B cell (primary cell): Measurements from ENCODE around the gene ANKS6. TPM values are rescaled to one million over a fixed set of nuclear protein-coding genes. Genes with fewer than 3 reads are reported as not detected.

Experiments
- ATAC-seq: fragments of 200-7000 bp; cut with Tn5 transposase; one replicate; pipeline ENCODE4 v1.10.0; 2021; ENCODE audit warnings: low read depth, mild to moderate bottlenecking, moderate number of reproducible peaks, moderate library complexity
- CTCF ChIA-PET: fragments of 350-600 bp; sonication (Branson Sonifier 250); formaldehyde crosslinking; loops from one replicate; lab custom pipeline; 2021; ENCODE audit warnings: antibody characterized with exemption, inconsistent platforms; lab: Charles Lee
- POLR2A ChIA-PET: fragments of 350-600 bp; sonication (Branson Sonifier 250); formaldehyde crosslinking; loops from one replicate; lab custom pipeline; 2021; ENCODE audit warnings: antibody characterized with exemption; lab: Charles Lee
- DNase-seq: peaks from one replicate; pipeline ENCODE4 v3.0.0; 2013
- H2AFZ ChIP-seq: 2 replicates; pipeline ENCODE4 v1.6.1; 2012; ENCODE audit warnings: mild to moderate bottlenecking, low read depth, low read length; ENCODE audit not compliant: insufficient read depth, poor library complexity, severe bottlenecking
- H3K27ac ChIP-seq, 2 donors: 1 replicate in 1 of 2; 2 replicates in 1 of 2; pipeline ENCODE4 v1.5.1; 2012 to 2013; ENCODE audit warnings: low read length in 2 of 2, mild to moderate bottlenecking in 2 of 2, moderate library complexity in 1 of 2
- H3K27me3 ChIP-seq, 4 experiments: fragments of 200-600 bp in 1 of 4; sonication (generic) in 1 of 4; replicated peaks in 1 of 4; 1 replicate in 2 of 4; 2 replicates in 2 of 4; pipeline versions ENCODE4 v1.6.1 to v1.7.0; 2013 to 2016; ENCODE audit warnings: low read length in 3 of 4, mild to moderate bottlenecking in 2 of 4, mixed read lengths in 1 of 4, moderate library complexity in 1 of 4; ENCODE audit not compliant: insufficient read depth in 4 of 4, control insufficient read depth in 3 of 4; ENCODE audit errors: control extremely low read depth in 1 of 4
- H3K36me3 ChIP-seq, 2 experiments: replicated peaks in 1 of 2; 1 replicate in 1 of 2; 2 replicates in 1 of 2; pipeline versions ENCODE4 v1.6.1 to v1.7.1; 2013; ENCODE audit warnings: low read length in 1 of 2; ENCODE audit not compliant: insufficient read depth in 2 of 2, control insufficient read depth in 1 of 2; ENCODE audit errors: control extremely low read depth in 1 of 2, extremely low read depth in 1 of 2
- H3K4me1 ChIP-seq, 2 donors: fragments of 200-600 bp in 1 of 2; sonication (generic) in 1 of 2; 1 replicate in 1 of 2; 2 replicates in 1 of 2; pipeline versions ENCODE4 v1.5.1 to v1.6.1; 2013 to 2017; ENCODE audit warnings: low read length in 2 of 2; ENCODE audit not compliant: control insufficient read depth in 2 of 2, insufficient read depth in 2 of 2
- H3K4me2 ChIP-seq: replicated peaks from 2 replicates; pipeline ENCODE3; 2012; ENCODE audit warnings: mild to moderate bottlenecking, low read depth, low read length; ENCODE audit not compliant: poor library complexity, severe bottlenecking
- H3K4me3 ChIP-seq, 5 experiments: fragments of 200-600 bp in 1 of 5; sonication (generic) in 1 of 5; 1 replicate in 3 of 5; 2 replicates in 2 of 5; pipeline versions ENCODE4 v1.5.1 to v1.7.0; 2011 to 2016; ENCODE audit warnings: low read length in 4 of 5, mild to moderate bottlenecking in 4 of 5, low read depth in 2 of 5, control low read depth in 1 of 5, moderate library complexity in 1 of 5; ENCODE audit not compliant: insufficient read depth in 1 of 5; ENCODE audit errors: control extremely low read depth in 1 of 5, extremely low read depth in 1 of 5
- H3K79me2 ChIP-seq: fragments of 200-600 bp; sonication (generic); one replicate; pipeline ENCODE4 v1.6.0; 2016; ENCODE audit warnings: low read length; ENCODE audit not compliant: control insufficient read depth, insufficient read depth
- H3K9ac ChIP-seq: fragments of 200-600 bp; sonication (generic); 2 replicates; pipeline ENCODE4 v1.6.1; 2017; ENCODE audit warnings: mild to moderate bottlenecking, low read length, moderate library complexity
- H3K9me3 ChIP-seq, 3 donors: one replicate each; pipeline versions ENCODE4 v1.6.1 to v1.7.1; 2013; ENCODE audit warnings: low read length in 2 of 3; ENCODE audit not compliant: control insufficient read depth in 2 of 3, insufficient read depth in 1 of 3; ENCODE audit errors: control extremely low read depth in 1 of 3
- H4K20me1 ChIP-seq: 2 replicates; pipeline ENCODE4 v1.6.0; 2012; ENCODE audit warnings: mild to moderate bottlenecking, low read length; ENCODE audit not compliant: insufficient read depth, control insufficient read depth, poor library complexity, severe bottlenecking
- H3K27ac Mint-ChIP-seq: one replicate; pipeline ENCODE4 v1.8.0; 2021; ENCODE audit warnings: mixed read lengths
- H3K27me3 Mint-ChIP-seq: one replicate; pipeline ENCODE4 v1.8.0; 2021; ENCODE audit warnings: mixed read lengths
- H3K4me1 Mint-ChIP-seq: one replicate; pipeline ENCODE4 v1.8.0; 2021; ENCODE audit warnings: mixed read lengths
- H3K4me3 Mint-ChIP-seq: one replicate; pipeline ENCODE4 v1.8.0; 2021; ENCODE audit warnings: mixed read lengths
- H3K9me3 Mint-ChIP-seq: one replicate; pipeline ENCODE4 v1.8.0; 2022; ENCODE audit warnings: mixed read lengths; ENCODE audit not compliant: insufficient read depth
- CTCF ChIP-seq: fragments of 200-600 bp; IDR thresholded peaks from one replicate; pipeline ENCODE4 v1.8.0; 2022; ENCODE audit warnings: antibody characterized with exemption, mild to moderate bottlenecking
- EZH2 ChIP-seq: IDR thresholded peaks from 2 replicates; pipeline ENCODE4 v1.6.1; 2012; ENCODE audit warnings: borderline replicate concordance, low read depth, mild to moderate bottlenecking, moderate library complexity, low read length; ENCODE audit not compliant: insufficient read depth, poor library complexity, severe bottlenecking
- WGBS: methylation state at CpG from one replicate; pipeline ENCODE4 v1.1.5; 2013; ENCODE audit warnings: missing lambda C conversion rate; ENCODE audit not compliant: insufficient coverage; 5-methylcytosine and 5-hydroxymethylcytosine counted together
- intact Hi-C: fragments of 100-400 bp; cut with micrococcal nuclease; formaldehyde crosslinking; loops from one replicate; pipeline ENCODE4 v1.10.0; 2022
- polyA plus RNA-seq: library from polyadenylated mRNA; depleted of rRNA; stranded (reverse); fragments of >200 nt; gene quantifications from 2 replicates; pipeline ENCODE4 v1.2.3, GENCODE V29; 2012
- total RNA-seq, 2 donors: library from RNA; stranded (reverse); fragments of 120-200 nt in 1 of 2; gene quantifications; 1 replicate in 1 of 2; 2 replicates in 1 of 2; pipeline versions ENCODE4 v1.2.3 to v1.2.4, GENCODE V29; 2013 to 2022

The ANKS6 gene
- total and polyA plus RNA-seq, 2 donors (not counting 1 experiment from before 2014, with no cell fraction given), result 11.4 to 16.1 TPM

DNA sequence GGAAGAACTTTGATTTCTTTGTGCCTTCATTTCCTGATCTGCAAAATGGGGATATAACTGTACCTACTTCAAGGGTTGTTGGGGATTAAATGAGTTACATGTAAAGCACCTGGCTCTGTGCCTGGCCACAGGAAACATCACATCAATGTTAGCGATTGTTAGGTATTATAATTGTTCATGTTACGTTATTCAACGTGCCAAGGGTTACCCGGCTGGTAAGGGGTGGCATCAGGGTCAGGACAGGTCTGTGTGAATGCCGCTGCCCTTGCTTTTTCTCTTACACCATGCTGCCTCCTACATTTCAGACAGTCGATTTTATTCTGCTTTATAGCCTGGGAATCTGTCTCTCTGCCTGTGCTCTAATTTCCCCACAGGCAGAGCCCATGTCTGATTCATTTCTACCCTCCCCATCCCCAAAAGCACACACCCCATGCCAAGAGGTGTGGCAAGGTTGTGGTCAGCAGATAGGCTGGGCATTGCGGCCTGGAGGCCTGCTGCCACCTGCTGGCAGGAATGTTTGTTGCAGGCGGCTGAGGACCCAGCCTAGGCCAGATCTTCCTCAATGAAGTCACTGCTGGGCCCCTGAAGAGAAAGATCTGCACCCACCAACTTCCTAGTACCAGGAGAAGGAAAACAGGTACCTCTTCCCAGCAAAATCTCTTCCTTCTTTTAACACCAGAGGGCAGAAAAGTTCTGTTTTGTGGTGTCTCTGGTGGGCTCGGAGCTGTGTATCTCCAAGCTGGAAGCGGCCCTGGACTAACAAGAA is 5.3 kb downstream of the ANKS6 start:
- peaks cover 24% of the 10 kb centered on the region for H3K4me1 Mint-ChIP-seq
- peaks cover 0 to 3% of the 10 kb centered on the region in 2 experiments for H3K36me3 ChIP-seq
- H3K27ac ChIP-seq, result no peak overlapping the region
- ATAC-seq, result peak; percentile 71
- no peaks in the 10 kb centered on the region for H3K9me3 Mint-ChIP-seq
- intact Hi-C loops, result loop anchor here (1.0 to 10.0 kb wide), 2 partner anchors 476 to 1644 kb away; no protein-coding TSS in a partner anchor
- H3K9ac ChIP-seq, result no peak overlapping the region
- CTCF ChIA-PET, result interaction anchor here (0.8 to 6.7 kb wide), 4 partner anchors 10 to 475 kb away, joined by 3 to 46 read pairs (median 10); no protein-coding TSS in a partner anchor
- no peak overlapping the region for H3K4me2 ChIP-seq
- H3K4me3 Mint-ChIP-seq, result no peak overlapping the region
- H3K27me3 Mint-ChIP-seq, result no peaks in the 10 kb centered on the region
- H3K4me3 ChIP-seq, result no peak overlapping the region
- no peak overlapping the region for H2AFZ ChIP-seq
- WGBS, result 67% methylated on average over 10 of the region's 10 CpGs
- POLR2A ChIA-PET, result no interaction called here
- no peaks in the 10 kb centered on the region for H4K20me1 ChIP-seq
- H3K27me3 ChIP-seq, result no peaks in the 10 kb centered on the region
- H3K4me1 ChIP-seq, result peaks cover 4 to 7% of the 10 kb centered on the region in 2 donors
- H3K27ac Mint-ChIP-seq, result no peak overlapping the region
- TF ChIP-seq EZH2 (no peak), CTCF (peak; percentile 95)
- H3K79me2 ChIP-seq, result no peaks in the 10 kb centered on the region
- DNase-seq, result peak; percentile 69
- no peaks in the 10 kb centered on the region for H3K9me3 ChIP-seq
